ENCODE measurements around the gene NMRAL1. TPM values are rescaled to one million over a fixed set of nuclear protein-coding genes. Genes with fewer than 3 reads are reported as not detected.

The NMRAL1 gene
- total RNA-seq, 4 donors from 2014 or later = 55.5 to 61.8 (median 57.7) TPM

DNA sequence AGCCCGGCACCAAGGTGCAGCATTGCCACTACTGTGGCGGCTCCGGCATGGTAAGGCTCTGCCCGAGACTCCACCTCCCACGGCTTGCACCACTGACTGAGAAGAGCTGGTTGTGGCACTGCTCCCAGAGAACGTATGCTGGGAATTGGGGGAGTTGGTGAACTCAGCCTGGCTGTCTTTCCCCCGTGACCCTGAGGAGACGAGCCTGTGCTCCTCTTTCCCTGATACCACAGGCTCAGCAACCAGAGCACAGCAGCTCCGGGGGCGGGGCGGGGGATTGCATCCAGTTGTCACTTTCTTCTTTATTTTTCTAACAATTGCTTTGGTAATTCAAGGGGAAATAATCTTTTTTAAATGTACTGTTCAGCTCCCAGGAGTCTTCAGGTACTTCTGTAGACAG, 32.1 kb downstream of the NMRAL1 start:
- no peak overlapping the region for H3K4me3 ChIP-seq
- no peaks in the 10 kb centered on the region for H3K4me1 ChIP-seq
- WGBS, 2 donors = 90 to 94% methylated on average over 11 of the region's 11 CpGs
- DNase-seq (ENCODE audit: low spot score in 2 of 2) = no peak
- no peak for TF ChIP-seq POLR2A (IDR thresholded peaks at IDR 0.05)
- TF ChIP-seq EP300 (IDR thresholded peaks at IDR 0.05) = no peak
- TF ChIP-seq CTCF (IDR thresholded peaks at IDR 0.05) = no peak
- H3K36me3 ChIP-seq = peaks cover 6 to 100% (median 22%) of the 10 kb centered on the region in 3 donors
- no peaks in the 10 kb centered on the region for H3K9me3 ChIP-seq
- H3K27me3 ChIP-seq = no peaks in the 10 kb centered on the region
- no peak overlapping the region for H3K27ac ChIP-seq

DNA sequence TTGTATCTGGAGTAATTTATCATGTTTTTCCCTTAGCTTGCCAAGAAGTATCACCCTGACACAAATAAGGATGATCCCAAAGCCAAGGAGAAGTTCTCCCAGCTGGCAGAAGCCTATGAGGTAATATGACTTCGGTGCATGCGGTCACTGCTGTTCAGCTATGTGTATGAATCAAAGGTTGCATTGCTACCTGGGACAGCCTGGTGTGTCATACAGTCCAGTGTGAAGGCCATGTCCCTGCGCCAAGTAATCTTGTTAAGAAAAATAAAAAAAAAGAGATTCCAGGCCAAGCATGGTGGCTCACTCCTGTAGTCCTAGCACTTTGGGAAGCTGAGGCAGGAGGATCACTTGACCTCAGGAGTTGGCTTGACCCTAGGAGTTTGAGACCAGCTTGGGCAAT, 37.1 kb downstream of the NMRAL1 start:
- Histone ChIP-seq H3K27ac (no peak overlapping the region), H3K27me3 (no peaks in the 10 kb centered on the region), H3K36me3 (peaks cover 3 to 95% (median 5%) of the 10 kb centered on the region in 3 donors), H3K9me3 (no peaks in the 10 kb centered on the region), H3K4me3 (no peak overlapping the region), H3K4me1 (no peaks in the 10 kb centered on the region)
- no peak for TF ChIP-seq POLR2A (IDR thresholded peaks at IDR 0.05)
- WGBS, 2 donors = 95 to 97% methylated on average over 3 of the region's 3 CpGs
- DNase-seq (ENCODE audit: low spot score in 2 of 2) = no peak

- H3K36me3 ChIP-seq = peaks cover 3 to 91% (median 4%) of the 10 kb centered on the region in 3 donors
- DNase-seq (ENCODE audit: low spot score in 2 of 2) = no peak
- 79 to 83% methylated on average over 8 of the region's 8 CpGs for WGBS, 2 donors
- H3K9me3 ChIP-seq = no peaks in the 10 kb centered on the region
- no peaks in the 10 kb centered on the region for H3K4me1 ChIP-seq
- no peak overlapping the region for H3K27ac ChIP-seq
- TF ChIP-seq EP300 (IDR thresholded peaks at IDR 0.05) = no peak
- TF ChIP-seq POLR2A (IDR thresholded peaks at IDR 0.05) = no peak
- no peak for TF ChIP-seq CTCF (IDR thresholded peaks at IDR 0.05)
- H3K4me3 ChIP-seq = no peak overlapping the region
- no peaks in the 10 kb centered on the region for H3K27me3 ChIP-seq
Observed at GRCh38 chr16:4435337-4436067, 38.9 kb downstream of the NMRAL1 start.

GRCh38 chr16:4433914-4434787, 40.3 kb downstream of the NMRAL1 start:
- Histone ChIP-seq H3K4me1 (no peaks in the 10 kb centered on the region), H3K9me3 (no peaks in the 10 kb centered on the region), H3K36me3 (peaks cover 3 to 85% (median 4%) of the 10 kb centered on the region in 3 donors), H3K4me3 (no peak overlapping the region), H3K27me3 (no peaks in the 10 kb centered on the region), H3K27ac (no peak overlapping the region)
- no peak for DNase-seq (ENCODE audit: low spot score in 2 of 2)
- WGBS, 2 donors = 90 to 91% methylated on average over 12 of the region's 12 CpGs
- TF ChIP-seq POLR2A (IDR thresholded peaks at IDR 0.05) (no peak), CTCF (IDR thresholded peaks at IDR 0.05) (no peak), EP300 (IDR thresholded peaks at IDR 0.05) (no peak)

- 80 to 92% methylated on average over 4 of the region's 4 CpGs for WGBS, 2 donors
Observed at GRCh38 chr16:4433228-4433627, 41.2 kb downstream of the NMRAL1 start.

More at GRCh38 chr16:4433228-4433627, 41.2 kb downstream of the NMRAL1 start:
- H3K27me3 ChIP-seq = no peaks in the 10 kb centered on the region
- peaks cover 3 to 84% (median 4%) of the 10 kb centered on the region in 3 donors for H3K36me3 ChIP-seq
- peaks cover 0 to 3% (median 0%) of the 10 kb centered on the region in 4 donors for H3K4me1 ChIP-seq
- no peak overlapping the region for H3K27ac ChIP-seq
- no peak for TF ChIP-seq EP300 (IDR thresholded peaks at IDR 0.05)
- no peak for TF ChIP-seq POLR2A (IDR thresholded peaks at IDR 0.05)
- TF ChIP-seq CTCF (IDR thresholded peaks at IDR 0.05) = no peak
- DNase-seq (ENCODE audit: low spot score in 2 of 2) = no peak
- H3K4me3 ChIP-seq = no peak overlapping the region
- H3K9me3 ChIP-seq = no peaks in the 10 kb centered on the region
